NCI-H1694 treated with DMSO at 0.1 percent for 48 hours (cell line): Measurements from ENCODE around the gene ANKS4B.
"Not testable (repeated sequence)": the region's sequence is repeated elsewhere in the genome, so short reads cannot be mapped to it uniquely, and the experiment has no call there.

ENCODE experiments used
- DNase-seq: peaks from one replicate; lab custom pipeline; 2025; lab: John Stamatoyannopoulos, UW

ANKS4B gene

GRCh38 chr16:21263640-21264570, 30.4 kb downstream of the ANKS4B start:
- no peak for DNase-seq

- no peak for DNase-seq
Measured at GRCh38 chr16:21264571-21265036, 31.1 kb downstream of the ANKS4B start.

GRCh38 chr16:21265104-21265837, 31.8 kb downstream of the ANKS4B start:
- DNase-seq = no peak

- DNase-seq = no peak
Measured at GRCh38 chr16:21267298-21267697, 33.8 kb downstream of the ANKS4B start.

- no peak for DNase-seq
Measured at GRCh38 chr16:21268236-21268635, 34.7 kb downstream of the ANKS4B start.

GRCh38 chr16:21272253-21272652, 38.8 kb downstream of the ANKS4B start:
- no peak for DNase-seq

GRCh38 chr16:21272763-21273162, 39.3 kb downstream of the ANKS4B start:
- not testable (repeated sequence) for DNase-seq

- DNase-seq = no peak
Measured at GRCh38 chr16:21274172-21274726, 40.8 kb downstream of the ANKS4B start.

GRCh38 chr16:21275529-21275928, 42.0 kb downstream of the ANKS4B start:
- no peak for DNase-seq

- no peak for DNase-seq
Measured at GRCh38 chr16:21276090-21276489, 42.6 kb downstream of the ANKS4B start.

- DNase-seq = no peak
Measured at GRCh38 chr16:21277045-21277926, 43.8 kb downstream of the ANKS4B start.

GRCh38 chr16:21277927-21278706, 44.6 kb downstream of the ANKS4B start, which contains the start of gene CRYM:
Gene CRYM (minus strand): TSS chr16:21278290. CDS start chr16:21278251, 39 bp downstream.
- DNase-seq = peak; percentile 4

- no peak for DNase-seq
Measured at GRCh38 chr16:21279501-21279900, 46.0 kb downstream of the ANKS4B start.

- DNase-seq = no peak
Measured at GRCh38 chr16:21281698-21282389, 48.3 kb downstream of the ANKS4B start.

- DNase-seq = no peak
Measured at GRCh38 chr16:21283521-21284289, 50.2 kb downstream of the ANKS4B start.

- DNase-seq = no peak
Measured at GRCh38 chr16:21284414-21284813, 50.9 kb downstream of the ANKS4B start.

- DNase-seq = no peak
Measured at GRCh38 chr16:21285314-21285713, 51.8 kb downstream of the ANKS4B start.

GRCh38 chr16:21289789-21290188, 56.3 kb downstream of the ANKS4B start:
- not testable (repeated sequence) for DNase-seq
